ENCODE results near the gene OSBPL3.
"Not testable (repeated sequence)": the region's sequence is repeated elsewhere in the genome, so short reads cannot be mapped to it uniquely, and the experiment has no call there.

Gene OSBPL3

DNA sequence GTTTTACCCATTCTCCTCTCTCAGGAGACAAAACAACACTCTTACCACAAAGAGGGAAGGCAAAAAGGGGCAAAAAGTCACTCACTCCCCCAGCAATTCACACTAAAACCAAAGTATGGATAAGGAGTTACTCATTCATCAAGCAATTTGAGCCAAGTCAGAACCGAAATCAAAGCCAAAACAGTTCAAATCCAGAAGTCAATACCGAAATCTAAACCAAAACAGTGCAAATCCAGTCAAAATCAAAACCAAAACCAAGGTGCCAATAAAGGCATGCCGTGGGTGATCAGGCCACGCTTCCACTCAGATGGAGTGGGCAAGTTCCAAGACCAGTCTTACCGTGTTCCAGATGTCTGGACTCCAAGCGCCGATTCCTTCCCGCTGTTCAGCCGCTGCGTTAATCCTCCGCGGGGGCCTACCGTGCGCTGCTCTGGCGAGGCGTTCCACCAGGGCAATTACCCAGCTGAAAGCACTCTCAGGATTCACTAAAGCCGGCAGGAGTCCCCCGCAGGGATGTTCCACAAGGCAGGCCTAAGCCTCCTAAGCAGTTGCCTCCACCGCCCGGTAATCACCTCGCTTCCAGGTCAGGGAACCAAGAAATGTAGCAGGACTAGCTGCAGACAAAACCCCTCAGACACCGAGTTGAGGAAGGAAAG is 185.1 kb downstream of the OSBPL3 start:
- not testable (repeated sequence) for DNase-seq (ENCODE audit: low spot score)

DNA sequence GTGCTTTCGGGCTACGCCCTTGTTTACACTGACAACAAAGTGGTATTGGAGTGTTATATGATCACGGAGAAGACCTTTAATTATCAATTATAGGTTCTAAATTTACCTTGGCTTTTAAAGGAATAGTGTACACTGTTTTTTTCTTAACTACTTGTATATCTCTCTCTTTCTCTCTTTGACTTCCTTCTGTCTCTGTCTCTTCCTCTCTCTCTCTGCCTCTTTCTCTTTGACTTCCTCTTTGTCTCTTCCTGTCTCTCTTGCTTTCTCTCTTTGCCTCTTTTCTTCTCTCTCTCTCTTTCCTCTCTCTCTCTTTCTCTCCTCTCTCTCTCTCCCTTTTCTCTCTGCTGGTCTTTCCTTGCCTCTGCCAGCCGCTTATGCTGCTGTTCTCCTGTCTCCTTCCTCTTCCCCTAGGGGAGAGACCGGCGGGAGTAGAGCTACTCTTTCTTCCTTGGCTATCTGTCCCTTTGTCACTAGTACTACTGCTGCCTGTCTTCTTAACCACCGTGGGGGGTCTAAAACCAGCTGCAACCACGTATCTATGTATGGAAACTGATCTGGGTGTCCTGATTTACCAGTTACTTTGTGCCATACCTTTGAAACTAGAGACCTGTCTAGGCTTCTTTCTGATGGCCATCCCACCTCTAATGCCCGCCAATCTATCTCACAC is 185.9 kb downstream of the OSBPL3 start:
- DNase-seq (ENCODE audit: low spot score): no peak

DNA sequence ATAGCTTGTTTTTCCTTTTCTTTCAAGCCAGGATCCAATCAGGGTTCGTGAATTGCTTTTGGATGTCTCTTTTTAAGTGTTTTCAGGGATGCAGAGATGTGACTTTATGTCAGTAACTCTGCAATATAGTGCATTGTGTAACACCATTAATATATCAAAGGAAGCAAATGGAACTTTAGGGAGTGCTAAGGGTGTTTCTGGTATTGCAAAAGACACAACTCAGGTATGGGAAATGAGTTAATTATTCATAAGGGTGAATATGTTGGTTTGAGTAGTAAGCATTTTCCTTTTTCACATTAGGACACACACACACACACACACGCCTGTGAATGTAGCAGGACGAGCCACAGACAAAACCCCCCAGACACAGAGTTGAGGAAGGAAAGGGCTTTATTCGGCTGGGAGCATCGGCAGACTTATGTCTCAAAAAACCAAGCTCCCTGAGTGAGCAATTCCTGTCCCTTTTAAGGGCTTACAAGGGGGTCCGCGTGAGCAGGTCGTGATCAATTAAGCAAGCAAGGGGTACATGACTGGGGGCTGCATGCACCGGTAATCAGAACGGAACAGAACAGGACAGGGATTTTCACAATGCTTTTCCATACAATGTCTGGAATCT is 190.9 kb downstream of the OSBPL3 start:
- no peak for DNase-seq (ENCODE audit: low spot score)

DNA sequence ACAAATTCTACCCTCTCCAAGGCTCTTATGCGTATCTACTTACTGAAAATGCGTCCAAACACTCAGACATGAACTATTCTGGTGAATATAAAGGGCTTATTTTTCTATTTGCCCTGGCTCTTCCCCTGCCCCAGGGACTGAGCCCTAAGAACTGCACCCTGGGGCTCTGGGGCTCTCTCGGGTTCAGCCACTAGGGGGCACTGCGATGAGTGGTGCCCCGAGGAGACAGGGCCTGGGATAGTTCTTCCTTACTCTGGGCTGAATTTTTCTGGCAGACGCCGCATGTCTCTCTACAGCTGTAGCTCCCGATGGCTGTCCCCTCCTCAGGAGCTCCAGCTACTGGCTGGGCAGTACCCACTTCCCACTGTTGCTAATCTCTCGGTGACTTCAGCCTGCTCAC is 191.9 kb downstream of the OSBPL3 start:
- no peak for DNase-seq (ENCODE audit: low spot score)

DNA sequence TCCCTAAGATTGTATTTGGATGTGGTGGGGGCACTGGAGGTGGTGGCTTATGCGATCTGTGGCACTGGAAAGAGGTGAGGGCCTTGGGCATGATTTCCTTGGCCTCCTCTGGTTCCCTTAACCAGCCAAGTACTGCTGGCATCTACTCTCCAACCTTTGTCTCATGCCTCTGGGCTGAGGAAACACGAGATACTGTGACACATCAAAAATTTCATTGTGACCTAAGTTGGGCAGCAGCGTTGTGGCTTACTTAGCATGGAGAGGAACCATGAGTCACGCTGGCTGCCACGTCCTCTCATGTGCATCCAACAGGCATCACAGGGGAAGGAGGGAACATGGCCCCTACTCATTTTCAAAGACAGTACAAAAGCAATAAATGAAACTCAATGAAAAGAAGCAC is 193.0 kb downstream of the OSBPL3 start:
- DNase-seq (ENCODE audit: low spot score): no peak

DNA sequence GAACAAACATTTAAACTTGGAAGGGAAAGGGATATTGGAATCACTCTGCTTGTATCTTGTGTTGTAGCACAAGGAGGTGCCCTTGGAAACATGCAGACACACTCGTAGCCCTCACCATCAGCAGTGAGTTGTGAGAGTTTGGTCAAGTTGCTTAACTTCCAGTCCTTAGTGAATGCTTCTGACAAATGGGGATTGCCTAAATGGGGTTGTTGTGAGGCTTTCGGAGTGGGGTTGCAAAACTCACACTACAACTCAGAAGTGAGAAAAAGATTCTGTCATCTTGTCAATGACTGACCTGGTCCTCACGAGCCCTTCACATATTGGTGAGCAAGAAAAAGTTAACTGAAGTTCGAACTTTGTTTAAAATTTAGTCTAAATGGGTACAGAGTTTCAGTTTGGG is 193.7 kb downstream of the OSBPL3 start:
- no peak for DNase-seq (ENCODE audit: low spot score)

DNA sequence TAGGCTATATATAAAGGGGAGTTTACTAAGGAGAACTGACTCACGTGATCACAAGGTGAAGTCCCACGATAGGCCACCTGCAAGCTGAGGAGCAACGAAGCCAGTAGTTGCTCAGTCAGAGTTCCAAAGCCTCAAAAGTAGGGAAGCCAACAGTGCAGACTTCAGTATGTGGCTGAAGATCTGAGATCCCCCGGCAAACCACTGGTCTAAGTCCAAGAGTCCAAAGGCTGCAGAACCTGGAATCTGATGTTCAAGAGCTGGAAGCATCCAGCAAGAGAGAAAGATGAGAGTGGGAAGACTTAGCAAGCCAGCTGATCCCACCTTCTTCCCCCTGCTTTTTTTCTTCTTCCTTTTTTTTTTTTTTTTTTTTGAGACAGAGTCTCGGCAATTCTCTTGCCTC is 195.7 kb downstream of the OSBPL3 start:
- DNase-seq (ENCODE audit: low spot score): no peak

DNA sequence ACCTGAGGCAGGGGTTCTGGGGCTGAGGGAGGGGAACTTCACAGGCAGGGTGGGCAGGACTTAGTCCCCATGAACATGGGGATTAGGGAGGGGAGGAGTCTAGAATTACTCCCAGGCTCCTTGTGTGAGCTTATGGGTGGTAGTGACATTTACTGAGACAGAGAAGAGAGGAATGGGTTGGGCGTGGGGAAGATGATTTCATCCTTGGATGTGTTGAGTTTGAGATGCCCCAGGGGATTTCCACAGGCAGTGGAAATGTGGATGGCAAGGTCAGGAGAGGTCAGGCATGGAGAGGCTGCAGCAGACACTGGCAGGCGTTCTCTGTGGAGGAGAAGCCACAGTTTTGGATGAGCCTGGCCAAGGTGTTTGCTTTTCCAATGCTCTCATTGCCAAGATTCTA is 196.3 kb downstream of the OSBPL3 start:
- no peak for DNase-seq (ENCODE audit: low spot score)

DNA sequence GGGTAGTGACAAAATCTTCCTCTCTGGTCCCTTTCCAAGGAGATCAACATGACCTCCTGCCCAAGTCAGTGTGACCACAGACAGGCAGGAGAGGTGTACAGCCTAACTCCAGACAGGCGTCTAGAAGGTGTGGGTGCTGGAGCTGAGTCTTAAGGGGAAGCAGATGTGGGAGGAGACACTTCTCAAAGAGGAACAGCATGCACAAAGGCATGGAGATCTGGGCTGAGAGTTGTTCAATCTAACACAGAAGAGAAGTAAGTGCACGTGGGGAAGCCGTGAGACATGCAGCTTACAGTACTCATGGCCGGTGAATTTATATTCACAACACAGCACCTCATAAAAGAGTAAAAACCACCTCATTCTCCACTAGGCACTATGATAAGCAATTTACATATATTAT is 198.9 kb downstream of the OSBPL3 start:
- DNase-seq (ENCODE audit: low spot score): no peak

DNA sequence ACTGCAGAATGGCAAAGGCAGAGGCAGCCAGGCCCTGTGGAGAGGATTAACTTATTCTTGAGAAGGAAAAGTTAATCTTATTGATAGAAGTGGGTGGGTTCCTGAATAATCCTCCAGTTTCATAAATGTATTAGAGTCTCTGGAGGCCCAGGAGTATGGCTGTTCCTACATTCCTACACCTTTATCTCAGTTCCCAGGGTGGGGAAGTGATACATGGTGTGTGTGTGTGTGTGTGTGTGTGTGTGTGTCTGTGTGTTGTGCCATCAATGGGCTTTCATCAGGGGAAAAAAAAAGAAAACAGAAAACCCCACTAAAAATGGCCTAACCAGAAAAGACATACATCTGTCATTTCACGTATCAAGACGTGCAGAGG is 200.7 kb downstream of the OSBPL3 start:
- DNase-seq (ENCODE audit: low spot score): no peak

DNA sequence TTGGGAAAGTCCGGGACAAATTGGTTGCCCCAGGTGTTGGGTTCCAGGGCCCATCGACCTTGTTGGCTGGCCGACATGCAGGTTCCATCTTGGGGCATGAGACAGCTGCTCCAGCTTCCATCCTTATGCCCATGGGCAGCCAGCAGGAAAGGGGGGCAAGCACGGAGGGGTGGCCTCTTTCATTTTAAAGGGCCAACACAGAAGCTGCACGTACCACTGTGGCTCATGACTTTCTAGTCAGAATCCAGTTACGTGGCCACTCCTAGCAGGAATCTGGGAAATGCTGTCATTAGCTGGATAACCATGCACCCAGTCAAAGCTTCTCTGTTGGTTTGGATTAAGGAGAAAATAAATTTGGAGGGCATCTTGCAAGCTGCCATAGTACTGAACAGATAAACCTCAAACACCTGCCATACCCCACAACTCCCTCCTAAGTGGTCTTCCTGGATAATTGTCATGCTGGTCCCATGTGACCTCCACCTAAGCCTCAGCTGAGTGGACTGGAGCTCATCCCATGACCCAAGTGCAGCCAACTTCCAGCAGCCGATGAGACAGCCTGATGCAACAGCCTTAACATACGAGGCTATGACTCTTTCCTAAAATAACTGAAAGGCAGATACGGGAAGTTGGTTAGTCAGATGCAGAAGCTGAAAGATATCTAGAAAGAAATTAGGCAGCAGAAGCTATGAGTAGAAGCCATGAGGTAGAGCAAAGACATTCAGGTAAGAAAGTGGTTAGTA is 201.3 kb downstream of the OSBPL3 start:
- DNase-seq (ENCODE audit: low spot score): no peak

DNA sequence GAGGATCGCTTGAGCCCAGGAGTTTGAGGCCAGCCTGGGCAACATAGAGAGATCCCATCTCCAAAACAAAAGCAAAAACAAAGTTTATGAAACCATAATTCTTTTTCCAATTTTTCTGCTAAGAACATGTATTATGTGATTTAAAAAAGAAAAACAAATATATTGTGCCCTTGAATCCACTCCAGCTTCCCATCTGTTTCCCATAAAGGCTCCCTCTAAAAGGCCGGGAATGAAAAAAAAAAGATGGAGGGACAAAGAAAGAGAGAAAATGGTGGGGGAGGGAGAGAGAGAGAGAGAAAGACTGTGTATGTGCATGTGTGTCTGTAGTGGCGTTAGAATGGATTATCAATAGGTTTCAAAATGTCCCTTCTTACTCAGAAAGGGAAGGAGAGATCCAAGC is 202.2 kb downstream of the OSBPL3 start:
- no peak for DNase-seq (ENCODE audit: low spot score)

DNA sequence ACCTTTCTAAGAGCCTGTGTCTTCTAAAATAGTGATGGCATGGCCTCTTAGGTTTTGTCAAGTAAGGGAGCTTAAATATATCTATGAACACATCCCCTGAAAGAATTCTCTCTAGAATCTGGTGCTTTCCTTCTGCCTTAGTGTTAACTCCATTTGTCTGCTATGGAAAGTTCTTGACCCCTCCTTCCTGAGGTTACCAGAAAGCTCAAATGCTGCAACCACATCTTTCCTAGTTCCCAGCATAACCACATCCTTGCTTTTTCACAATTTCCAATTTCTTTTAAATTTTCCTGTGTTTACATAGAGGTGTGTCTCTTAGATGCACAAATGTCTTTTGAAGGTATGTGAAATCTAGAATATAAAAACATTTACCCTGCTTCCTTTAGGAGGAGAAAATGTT is 206.3 kb downstream of the OSBPL3 start:
- no peak for DNase-seq (ENCODE audit: low spot score)

DNA sequence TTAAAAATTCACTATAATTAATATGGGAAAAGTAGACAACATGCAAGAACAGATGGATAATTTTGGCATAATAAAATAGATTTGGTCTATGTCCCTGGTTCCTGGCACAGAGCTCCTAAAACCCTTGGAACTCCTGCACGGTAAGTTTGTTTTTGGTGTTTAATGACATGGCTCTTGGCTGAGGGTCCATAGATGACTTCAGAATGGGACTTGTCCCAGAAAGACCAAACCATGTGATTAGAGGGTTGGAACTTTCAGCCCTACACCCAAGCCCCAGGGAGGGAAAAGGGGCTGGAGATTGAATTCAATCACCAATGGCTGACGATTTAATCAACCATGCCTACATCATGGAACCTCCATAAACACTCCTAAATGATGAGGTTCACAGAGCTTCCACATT is 210.1 kb downstream of the OSBPL3 start:
- no peak for DNase-seq (ENCODE audit: low spot score)

DNA sequence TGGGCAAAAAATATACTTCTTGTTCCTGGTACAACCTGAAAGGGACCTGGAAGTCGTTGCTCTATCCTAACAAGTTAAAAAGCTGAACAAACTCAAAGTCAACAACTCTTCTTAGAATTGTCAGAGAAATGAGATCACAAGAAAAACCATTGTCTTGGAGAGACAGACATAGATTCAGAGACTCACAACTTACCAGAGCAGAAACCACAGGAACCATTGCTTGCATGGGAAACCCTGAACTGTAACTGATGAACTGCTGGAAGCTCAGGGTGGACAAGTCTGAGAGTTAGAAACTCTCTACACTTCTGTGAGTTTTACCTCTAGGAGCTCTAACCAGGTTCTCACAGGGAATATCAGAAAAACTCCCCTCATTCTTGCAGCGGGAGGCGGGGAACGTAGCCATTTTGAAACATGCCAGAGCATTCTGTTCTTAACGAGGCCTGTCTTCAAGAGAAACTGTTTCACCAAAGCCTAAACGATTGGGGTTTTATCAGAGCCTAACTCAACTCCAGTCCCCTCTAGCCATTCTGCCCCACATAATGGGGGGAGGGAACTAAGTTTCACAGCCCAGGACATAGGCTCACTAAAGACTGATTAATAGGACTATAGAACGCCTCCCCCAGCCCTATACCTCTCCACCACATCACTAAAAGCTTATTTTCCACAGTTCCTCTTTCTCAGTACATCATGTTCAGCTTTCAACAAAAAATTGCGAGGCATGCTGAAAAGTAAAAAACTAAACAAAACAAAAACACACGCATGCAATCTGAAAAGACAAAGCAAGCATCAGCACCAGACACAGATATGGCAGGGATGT is 210.8 kb downstream of the OSBPL3 start:
- DNase-seq (ENCODE audit: low spot score): no peak

DNA sequence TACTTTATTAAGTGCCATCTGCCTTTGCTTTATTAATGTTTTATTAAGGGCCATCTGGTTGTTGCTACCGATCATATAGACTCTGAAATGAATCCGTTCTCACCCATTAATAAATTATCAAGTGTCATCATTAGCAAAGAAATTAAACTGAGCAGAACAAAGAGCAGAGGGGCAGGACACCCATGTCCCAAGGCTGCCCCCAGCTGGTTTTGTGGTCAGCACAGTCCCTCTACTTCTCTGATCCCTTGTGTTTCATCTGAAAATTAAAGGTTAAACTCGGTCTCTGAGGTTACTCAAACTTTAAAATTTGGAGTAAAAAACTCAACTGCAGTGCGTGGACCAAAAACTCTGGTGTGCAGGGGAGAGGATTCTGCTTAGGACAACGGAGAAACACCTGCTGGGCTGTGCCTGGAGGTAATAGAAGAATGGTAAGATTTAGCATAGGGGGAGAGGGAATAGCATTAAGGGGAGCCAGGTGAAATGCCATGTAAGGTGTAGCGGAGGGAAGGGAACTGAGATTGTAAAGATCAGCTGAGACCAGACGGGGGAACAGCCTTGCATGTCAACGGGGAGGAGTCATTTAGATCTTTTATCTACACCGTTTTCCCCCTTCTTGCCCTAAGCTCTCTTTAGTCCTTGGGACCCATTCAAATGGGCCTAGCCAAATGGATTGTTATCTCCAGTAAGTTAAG is 212.0 kb downstream of the OSBPL3 start:
- no peak for DNase-seq (ENCODE audit: low spot score)

DNA sequence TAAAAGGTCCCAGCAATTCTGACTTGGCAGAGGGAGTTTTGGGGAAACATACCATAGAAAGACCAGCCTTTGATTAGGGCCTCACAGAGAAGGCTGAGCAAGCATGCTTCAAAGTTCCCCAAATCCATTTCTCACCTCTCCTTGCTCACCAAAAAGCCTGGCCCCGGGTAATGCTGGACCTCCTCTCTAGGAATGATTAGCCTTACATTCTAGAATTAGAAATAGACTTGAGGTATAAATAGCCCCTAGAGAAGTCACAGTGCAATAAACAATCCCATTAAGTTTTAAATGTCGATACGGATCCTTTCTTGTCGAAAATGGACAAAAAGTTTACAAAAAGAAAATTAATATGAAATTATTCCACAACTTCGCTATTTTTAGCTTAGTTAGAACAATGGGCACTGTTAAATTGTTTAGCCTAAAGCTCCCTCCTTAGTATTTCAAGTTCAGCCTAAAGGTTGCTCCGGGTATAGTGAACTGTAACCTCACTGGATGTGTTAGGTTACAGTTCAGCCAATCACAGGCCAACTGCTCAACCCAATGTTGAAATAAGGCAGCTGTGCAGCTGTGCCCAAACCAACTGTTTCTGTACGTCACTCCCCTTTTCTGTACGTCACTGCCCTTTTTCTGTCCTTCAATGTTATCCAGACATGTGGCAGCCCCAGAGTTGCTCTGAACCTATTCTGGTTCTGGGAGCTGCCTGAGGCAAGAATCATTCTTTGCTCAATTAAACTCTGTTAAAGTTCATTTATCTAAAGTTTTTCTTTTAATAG is 214.8 kb downstream of the OSBPL3 start:
- no peak for DNase-seq (ENCODE audit: low spot score)

DNA sequence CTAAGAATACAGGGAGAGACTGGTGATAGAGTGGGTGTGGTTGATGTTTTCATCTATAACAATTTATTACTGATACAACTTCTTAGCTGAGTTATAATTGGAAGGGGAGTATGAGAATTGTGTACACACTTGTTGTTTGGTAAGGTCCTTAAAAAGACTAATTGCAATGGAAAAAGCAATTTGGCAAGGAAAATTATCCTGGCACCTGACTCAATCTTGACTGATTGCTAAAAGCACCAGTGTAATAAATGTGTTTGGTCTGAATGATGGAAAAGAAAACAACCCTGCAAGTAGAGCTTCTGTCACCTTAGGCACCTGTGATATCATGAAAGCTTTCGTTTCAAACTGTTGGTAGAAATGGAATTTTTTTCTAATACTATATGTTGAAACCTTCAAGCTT is 216.0 kb downstream of the OSBPL3 start:
- DNase-seq (ENCODE audit: low spot score): no peak

DNA sequence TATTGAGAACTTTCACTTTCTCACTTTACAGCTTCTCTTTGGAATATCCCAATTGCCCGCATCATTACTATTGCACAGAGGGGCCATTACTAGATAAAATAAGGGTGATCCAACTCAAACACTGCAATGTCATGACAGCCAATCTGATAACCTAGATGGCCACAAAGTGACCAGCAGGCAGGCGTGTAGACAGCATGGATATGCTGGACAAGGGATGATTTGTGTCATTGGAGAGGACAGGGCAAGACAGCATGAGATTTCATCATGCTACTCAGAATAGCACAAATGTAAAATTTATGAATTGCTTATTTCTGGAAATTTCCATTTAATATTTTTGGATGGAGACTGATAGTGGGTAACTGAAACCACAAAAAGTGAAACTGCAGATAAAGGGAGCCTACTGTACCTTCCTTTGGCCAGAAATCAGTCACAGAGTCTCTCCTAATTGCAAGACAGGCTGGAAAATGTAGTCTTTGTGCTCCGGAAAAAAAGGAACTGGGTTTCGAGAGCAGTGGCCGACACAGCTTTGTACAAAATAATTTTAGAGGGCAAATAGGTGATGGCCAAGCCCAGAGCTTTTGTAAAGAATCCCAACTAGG is 216.6 kb downstream of the OSBPL3 start:
- no peak for DNase-seq (ENCODE audit: low spot score)

DNA sequence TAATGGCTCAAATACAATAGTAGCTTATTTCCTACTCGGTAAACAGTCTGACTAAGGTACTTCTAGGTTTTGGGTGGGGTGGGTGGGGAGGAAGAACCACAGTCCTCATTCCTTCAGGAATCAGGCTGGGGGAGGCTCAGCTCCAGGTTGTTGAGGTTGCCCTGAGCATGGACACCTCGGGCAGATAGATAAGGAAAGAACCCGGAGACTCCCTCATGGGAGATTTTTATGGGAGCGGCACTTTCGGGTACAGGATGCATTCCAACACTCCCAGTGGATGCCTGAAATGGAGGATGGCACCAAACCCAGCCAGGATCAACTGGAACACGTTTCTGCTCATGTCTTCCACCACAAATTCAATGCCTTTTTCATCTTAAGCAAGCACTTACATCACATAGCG is 217.2 kb downstream of the OSBPL3 start:
- DNase-seq (ENCODE audit: low spot score): no peak
